A673 (cell line): ENCODE results near the gene TMEM62. TPM values are rescaled to one million over a fixed set of nuclear protein-coding genes. Genes with fewer than 3 reads are reported as not detected.

Experiments used
- BruUV-seq: library from RNA; stranded (reverse); fragments of 400-500 nt; replicated peaks from 2 replicates; lab custom pipeline; 2021; lab: Mats Ljungman, UMichigan
- CTCF ChIA-PET: fragments of 300-600 bp; sonication (Branson Sonifier 250); formaldehyde crosslinking; loops from one replicate; lab custom pipeline; 2022; ENCODE audit warnings: antibody characterized with exemption; lab: Charles Lee
- POLR2A ChIA-PET: fragments of 300-600 bp; sonication (Branson Sonifier 250); formaldehyde crosslinking; loops from one replicate; lab custom pipeline; 2022; ENCODE audit warnings: antibody characterized with exemption; ENCODE audit not compliant: low non-redundant PET; lab: Charles Lee
- DNase-seq: peaks from one replicate; pipeline ENCODE4 v3.0.0-alpha.2; 2015; ENCODE audit warnings: low spot score
- H3K27ac ChIP-seq: fragments of 200-600 bp; sonication (generic); 2 replicates; pipeline ENCODE4 v1.5.1; 2016; ENCODE audit warnings: mixed run types, low read depth, mild to moderate bottlenecking, mixed read lengths, antibody characterized with exemption, low read length; ENCODE audit not compliant: poor library complexity, severe bottlenecking
- H3K27me3 ChIP-seq: fragments of 200-600 bp; sonication (generic); replicated peaks from 2 replicates; pipeline ENCODE4 v1.6.1; 2017; ENCODE audit warnings: mixed run types, low read depth, mild to moderate bottlenecking, mixed read lengths, antibody characterized with exemption, low read length; ENCODE audit not compliant: insufficient read depth, poor library complexity
- H3K36me3 ChIP-seq: fragments of 200-600 bp; sonication (generic); 2 replicates; pipeline ENCODE4 v1.6.1; 2016; ENCODE audit warnings: mixed run types, mild to moderate bottlenecking, mixed read lengths, antibody characterized with exemption, low read length; ENCODE audit not compliant: insufficient read depth, poor library complexity, severe bottlenecking
- H3K4me1 ChIP-seq: fragments of 200-600 bp; sonication (generic); 2 replicates; pipeline ENCODE4 v1.6.1; 2017; ENCODE audit warnings: mixed run types, mild to moderate bottlenecking, mixed read lengths, antibody characterized with exemption, low read length; ENCODE audit not compliant: insufficient read depth, poor library complexity, severe bottlenecking
- H3K4me3 ChIP-seq: fragments of 200-600 bp; sonication (generic); 2 replicates; pipeline ENCODE4 v1.5.1; 2016; ENCODE audit warnings: low read depth, mixed run types, mild to moderate bottlenecking, mixed read lengths, low read length; ENCODE audit not compliant: poor library complexity, severe bottlenecking
- H3K9me3 ChIP-seq: fragments of 200-600 bp; sonication (generic); 2 replicates; pipeline ENCODE4 v1.6.1; 2016; ENCODE audit warnings: mixed run types, low read depth, mild to moderate bottlenecking, mixed read lengths, antibody characterized with exemption, low read length; ENCODE audit not compliant: poor library complexity, severe bottlenecking
- CTCF ChIP-seq: fragments of 300-800, 200-600 bp; sonication (generic); conservative IDR thresholded peaks from 2 replicates; pipeline ENCODE4 v1.5.1; 2017; ENCODE audit warnings: low read depth, mild to moderate bottlenecking, antibody characterized with exemption, low read length, moderate library complexity, mixed read lengths
- EZH2 ChIP-seq: fragments of 200-600 bp; sonication (generic); IDR thresholded peaks from 2 replicates; pipeline ENCODE4 v1.6.1; 2017; ENCODE audit warnings: borderline replicate concordance, low read depth, mild to moderate bottlenecking, mixed read lengths, antibody characterized with exemption, low read length; ENCODE audit not compliant: poor library complexity, severe bottlenecking
- intact Hi-C: fragments of 100-400 bp; cut with micrococcal nuclease; formaldehyde crosslinking; loops from one replicate; pipeline ENCODE4 v1.10.0; 2022; ENCODE audit not compliant: unreplicated experiment
- total RNA-seq: library from RNA; stranded (reverse); gene quantifications from 2 replicates; pipeline ENCODE4 v1.2.3, GENCODE V29; 2021

Gene TMEM62
- total RNA-seq, 1 experiment from 2014 or later = 5.4 TPM

- H3K4me3 ChIP-seq = no peak overlapping the region
- no peaks in the 10 kb centered on the region for H3K27me3 ChIP-seq
- CTCF ChIA-PET = no interaction called here
- H3K4me1 ChIP-seq = no peaks in the 10 kb centered on the region
- POLR2A ChIA-PET = no interaction called here
- H3K36me3 ChIP-seq = peaks cover 7% of the 10 kb centered on the region
- BruUV-seq = no TSS peak
- TF ChIP-seq EZH2 (no peak), CTCF (peak; percentile 71)
- no peaks in the 10 kb centered on the region for H3K9me3 ChIP-seq
- intact Hi-C loops = loop anchor here (5.0 kb wide), 1 partner anchor 485 kb away; no protein-coding TSS in a partner anchor
- no peak overlapping the region for H3K27ac ChIP-seq
- peak; percentile 66 for DNase-seq
These were observed 54.3 kb downstream of the TMEM62 start for GRCh38 chr15:43187544-43188155.

GRCh38 chr15:43189296-43189695 is 55.9 kb downstream of the TMEM62 start:
- Histone ChIP-seq H3K27ac (no peak overlapping the region), H3K4me1 (no peaks in the 10 kb centered on the region), H3K27me3 (no peaks in the 10 kb centered on the region), H3K4me3 (no peak overlapping the region), H3K9me3 (no peaks in the 10 kb centered on the region), H3K36me3 (peaks cover 10% of the 10 kb centered on the region)
- DNase-seq = no peak
- no peak for TF ChIP-seq CTCF
- no peak for TF ChIP-seq EZH2
- no TSS peak for BruUV-seq
- POLR2A ChIA-PET = no interaction called here
- CTCF ChIA-PET = interaction anchor here (1.0 kb wide), 1 partner anchor 96 kb away, joined by 3 read pairs; no protein-coding TSS in a partner anchor
- intact Hi-C loops = loop anchor here (5.0 kb wide), 1 partner anchor 487 kb away; no protein-coding TSS in a partner anchor

GRCh38 chr15:43190178-43190577 is 56.8 kb downstream of the TMEM62 start:
- no peak overlapping the region for H3K4me3 ChIP-seq
- POLR2A ChIA-PET = no interaction called here
- CTCF ChIA-PET = interaction anchor here (1.0 kb wide), 1 partner anchor 95 kb away, joined by 3 read pairs; no protein-coding TSS in a partner anchor
- no peaks in the 10 kb centered on the region for H3K9me3 ChIP-seq
- H3K4me1 ChIP-seq = no peaks in the 10 kb centered on the region
- H3K27me3 ChIP-seq = no peaks in the 10 kb centered on the region
- no peak for DNase-seq
- no peak overlapping the region for H3K27ac ChIP-seq
- TF ChIP-seq CTCF = no peak
- no peak for TF ChIP-seq EZH2
- BruUV-seq = no TSS peak
- H3K36me3 ChIP-seq = peaks cover 10% of the 10 kb centered on the region
- intact Hi-C loops = loop anchor here (5.0 kb wide), 1 partner anchor 92 kb away; no protein-coding TSS in a partner anchor
